Measurements from ENCODE around the gene LRRIQ1.

GRCh38 chr12:84986586-84986985, 49.6 kb upstream of the LRRIQ1 start:
- TF ChIP-seq CTCF (IDR thresholded peaks at IDR 0.05; ENCODE audit: low read length) (no peak), EZH2 (optimal IDR thresholded peaks at IDR 0.05; ENCODE audit: low read depth, low read length) (no peak), EZH2phosphoT487 (IDR thresholded peaks at IDR 0.05; ENCODE audit: low read length) (no peak)
